Astrocyte of the spinal cord (primary cell): ENCODE measurements around the gene NCAM1.

Experiments
- DNase-seq: peaks from one replicate; pipeline ENCODE4 v3.0.0; 2011; ENCODE audit warnings: low read depth, low spot score
- H3K4me3 ChIP-seq: 2 replicates; pipeline ENCODE4 v1.5.1; 2011; ENCODE audit warnings: low read depth, mild to moderate bottlenecking, low read length, moderate library complexity
- in situ Hi-C: cut with HindIII; loops from 2 replicates; pipeline ENCODE4 v1.10.0; 2017; ENCODE audit warnings: low sequenced_read_pairs
- TF ChIP-seq, protein P1 (sequence below): IDR thresholded peaks from 2 replicates; pipeline ENCODE4 v1.5.1; 2012; ENCODE audit warnings: low read depth, mild to moderate bottlenecking, low read length, inconsistent platforms

The NCAM1 gene

DNA sequence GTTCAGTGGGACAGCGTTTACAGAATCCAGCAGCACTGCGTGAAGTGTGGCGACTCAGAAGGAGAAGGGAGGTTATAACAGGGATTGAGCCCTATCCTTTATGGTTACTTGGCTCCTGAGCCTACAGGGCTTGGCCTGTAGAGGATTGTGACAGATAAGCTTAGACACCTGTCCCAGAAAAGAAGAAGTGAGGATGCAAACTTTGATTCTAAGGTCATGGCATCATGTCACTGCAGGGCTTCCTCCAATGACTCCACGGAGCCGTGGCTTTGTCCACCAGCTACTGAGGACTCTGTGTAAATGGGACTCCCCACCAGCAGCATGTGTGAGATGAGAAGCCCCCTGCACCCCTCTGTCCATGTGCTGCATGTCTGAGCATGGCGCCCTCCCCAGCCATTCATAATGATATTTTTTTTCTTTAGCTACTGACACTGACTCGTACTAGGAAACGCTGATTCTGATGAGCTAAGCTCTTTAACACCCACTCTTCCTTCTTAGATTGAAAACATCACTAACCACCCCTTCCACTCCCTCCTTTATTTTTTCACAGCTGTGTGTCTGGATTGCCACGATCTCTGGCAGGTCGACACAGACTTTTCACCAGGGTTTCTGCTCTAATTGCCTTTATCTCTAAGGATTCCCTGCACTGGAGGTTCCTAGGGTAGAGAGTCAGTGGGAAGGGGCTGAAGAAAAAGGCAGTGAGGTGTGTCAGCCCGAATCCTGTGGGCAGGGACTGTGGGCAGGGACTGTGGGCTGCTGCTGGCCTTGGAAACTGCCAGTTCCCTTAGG, 287.7 kb downstream of the NCAM1 start:
- in situ Hi-C loops, result no loop called here
- no peak for DNase-seq
- TF ChIP-seq, protein P1, sequence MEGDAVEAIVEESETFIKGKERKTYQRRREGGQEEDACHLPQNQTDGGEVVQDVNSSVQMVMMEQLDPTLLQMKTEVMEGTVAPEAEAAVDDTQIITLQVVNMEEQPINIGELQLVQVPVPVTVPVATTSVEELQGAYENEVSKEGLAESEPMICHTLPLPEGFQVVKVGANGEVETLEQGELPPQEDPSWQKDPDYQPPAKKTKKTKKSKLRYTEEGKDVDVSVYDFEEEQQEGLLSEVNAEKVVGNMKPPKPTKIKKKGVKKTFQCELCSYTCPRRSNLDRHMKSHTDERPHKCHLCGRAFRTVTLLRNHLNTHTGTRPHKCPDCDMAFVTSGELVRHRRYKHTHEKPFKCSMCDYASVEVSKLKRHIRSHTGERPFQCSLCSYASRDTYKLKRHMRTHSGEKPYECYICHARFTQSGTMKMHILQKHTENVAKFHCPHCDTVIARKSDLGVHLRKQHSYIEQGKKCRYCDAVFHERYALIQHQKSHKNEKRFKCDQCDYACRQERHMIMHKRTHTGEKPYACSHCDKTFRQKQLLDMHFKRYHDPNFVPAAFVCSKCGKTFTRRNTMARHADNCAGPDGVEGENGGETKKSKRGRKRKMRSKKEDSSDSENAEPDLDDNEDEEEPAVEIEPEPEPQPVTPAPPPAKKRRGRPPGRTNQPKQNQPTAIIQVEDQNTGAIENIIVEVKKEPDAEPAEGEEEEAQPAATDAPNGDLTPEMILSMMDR, result no peak
- no peak overlapping the region for H3K4me3 ChIP-seq

DNA sequence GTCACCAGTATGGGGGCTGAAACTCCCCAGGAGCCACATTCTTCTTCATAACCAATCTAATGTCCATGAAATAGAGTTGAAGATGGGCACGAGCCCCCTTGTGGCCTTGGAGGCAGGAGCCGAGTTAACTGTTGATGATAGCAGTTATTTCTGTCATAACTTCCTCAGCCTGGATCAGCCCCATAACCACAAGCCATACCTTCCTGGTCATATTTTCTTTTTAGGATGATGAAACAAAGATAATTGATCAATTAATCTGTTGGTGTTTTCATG, 288.2 kb downstream of the NCAM1 start:
- TF ChIP-seq, protein P1, result peak; percentile 42
- no peak overlapping the region for H3K4me3 ChIP-seq
- in situ Hi-C loops, result no loop called here
- DNase-seq, result no peak

- in situ Hi-C loops, result no loop called here
- no peak for DNase-seq
- TF ChIP-seq, protein P1, result no peak
- H3K4me3 ChIP-seq, result no peak overlapping the region
These were observed 288.6 kb downstream of the NCAM1 start for GRCh38 chr11:113249786-113250185.

GRCh38 chr11:113251281-113251680, 290.1 kb downstream of the NCAM1 start:
- in situ Hi-C loops, result no loop called here
- no peak overlapping the region for H3K4me3 ChIP-seq
- TF ChIP-seq, protein P1, result no peak
- DNase-seq, result no peak

DNA sequence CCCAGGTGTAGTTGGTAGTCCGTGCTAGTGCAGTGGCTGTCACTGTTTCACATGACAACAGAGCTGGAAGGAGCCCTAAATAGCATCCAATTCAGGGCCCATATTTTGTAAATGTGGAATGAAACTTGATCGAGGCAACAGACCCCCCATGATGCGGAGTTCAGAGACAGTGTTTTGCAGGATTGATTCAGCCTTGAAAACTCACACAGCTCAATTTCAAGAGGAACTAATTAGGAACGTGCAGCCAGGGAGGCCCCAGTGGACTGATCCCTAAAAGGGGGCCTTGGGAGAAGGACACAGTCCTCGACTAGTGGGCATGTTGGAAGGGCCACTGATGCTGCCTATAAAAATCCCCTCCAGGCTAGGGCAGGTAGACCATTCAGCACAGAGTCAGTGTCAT, 292.2 kb downstream of the NCAM1 start:
- no peak for DNase-seq
- in situ Hi-C loops, result no loop called here
- TF ChIP-seq, protein P1, result no peak
- no peak overlapping the region for H3K4me3 ChIP-seq

DNA sequence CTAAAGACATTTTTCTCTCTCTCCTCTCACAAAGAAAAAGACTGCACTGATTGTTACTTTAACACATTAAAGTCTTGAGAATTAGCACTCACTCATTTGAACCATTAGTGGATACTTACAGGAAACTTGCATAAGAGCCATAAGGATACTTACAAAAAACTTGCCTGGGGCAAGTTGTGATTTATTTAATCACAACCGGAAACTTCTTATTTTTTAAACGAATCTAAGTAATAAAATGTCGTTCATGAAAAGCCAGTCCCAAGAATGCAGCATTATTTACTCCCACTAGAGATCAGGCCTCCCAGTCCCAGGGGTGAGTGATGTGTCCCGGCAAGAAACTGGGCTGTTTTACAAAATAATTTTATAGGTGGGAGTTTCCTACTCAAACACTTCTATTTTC, 293.9 kb downstream of the NCAM1 start:
- DNase-seq, result no peak
- TF ChIP-seq, protein P1, result no peak
- no peak overlapping the region for H3K4me3 ChIP-seq
- in situ Hi-C loops, result no loop called here

DNA sequence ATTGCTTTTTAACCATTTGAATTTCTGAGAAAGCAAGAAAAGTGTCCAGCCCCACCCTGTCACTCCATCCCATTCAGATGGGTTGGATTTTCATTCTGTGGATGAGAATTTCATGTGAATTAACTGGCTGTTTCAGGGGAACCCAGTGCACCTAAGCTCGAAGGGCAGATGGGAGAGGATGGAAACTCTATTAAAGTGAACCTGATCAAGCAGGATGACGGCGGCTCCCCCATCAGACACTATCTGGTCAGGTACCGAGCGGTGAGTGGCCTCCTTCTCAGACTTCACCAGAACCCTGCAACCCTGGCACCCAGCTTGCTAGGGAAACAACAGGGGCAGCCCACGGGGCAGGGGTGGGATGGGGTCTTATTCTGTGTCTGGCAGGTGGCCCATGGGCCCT, 294.5 kb downstream of the NCAM1 start:
- DNase-seq, result no peak
- H3K4me3 ChIP-seq, result no peak overlapping the region
- TF ChIP-seq, protein P1, result no peak
- in situ Hi-C loops, result no loop called here
